Endodermal cell (in vitro differentiated cells): ENCODE measurements around the gene AGK. TPM values are rescaled to one million over a fixed set of nuclear protein-coding genes. Genes with fewer than 3 reads are reported as not detected.

ENCODE experiments used
- DNase-seq: peaks from one replicate; pipeline ENCODE4 v3.0.0-alpha.2; 2017
- H3K27ac ChIP-seq: 2 replicates; pipeline ENCODE4 v1.5.1; 2013; ENCODE audit warnings: mild to moderate bottlenecking, low read depth, low read length, moderate library complexity
- H3K27me3 ChIP-seq: 2 replicates; pipeline ENCODE4 v1.6.1; 2013; ENCODE audit warnings: mild to moderate bottlenecking, low read length, moderate library complexity; ENCODE audit not compliant: insufficient read depth, control insufficient read depth, poor library complexity, severe bottlenecking
- H3K36me3 ChIP-seq: 2 replicates; pipeline ENCODE4 v1.7.0; 2013; ENCODE audit warnings: mild to moderate bottlenecking, low read length, moderate library complexity; ENCODE audit not compliant: control insufficient read depth, insufficient read depth
- H3K4me1 ChIP-seq: one replicate; pipeline ENCODE4 v1.7.0; 2013; ENCODE audit warnings: low read length; ENCODE audit not compliant: control insufficient read depth, insufficient read depth
- H3K4me3 ChIP-seq: 2 replicates; pipeline ENCODE4 v1.5.1; 2013; ENCODE audit warnings: mild to moderate bottlenecking, low read length, moderate library complexity
- H3K9ac ChIP-seq: 2 replicates; pipeline ENCODE4 v1.6.1; 2013; ENCODE audit warnings: mild to moderate bottlenecking, low read length, moderate library complexity; ENCODE audit not compliant: poor library complexity, severe bottlenecking; ENCODE audit errors: extremely low read depth
- H3K9me3 ChIP-seq: 2 replicates; pipeline ENCODE4 v1.6.1; 2013; ENCODE audit warnings: mild to moderate bottlenecking, low read length, moderate library complexity; ENCODE audit not compliant: control insufficient read depth
- H3K27ac Mint-ChIP-seq: 2 replicates; pipeline ENCODE4 v1.8.0; 2020; ENCODE audit warnings: mixed read lengths
- H3K27me3 Mint-ChIP-seq: 2 replicates; pipeline ENCODE4 v1.8.0; 2021; ENCODE audit warnings: mild to moderate bottlenecking, mixed read lengths; ENCODE audit not compliant: insufficient read depth
- H3K36me3 Mint-ChIP-seq: 2 replicates; pipeline ENCODE4 v1.8.0; 2020; ENCODE audit warnings: low read depth, mixed read lengths
- H3K4me1 Mint-ChIP-seq: 2 replicates; pipeline ENCODE4 v1.8.0; 2020; ENCODE audit warnings: mixed read lengths
- H3K4me3 Mint-ChIP-seq: 2 replicates; pipeline ENCODE4 v1.8.0; 2020; ENCODE audit warnings: mild to moderate bottlenecking, moderate library complexity, mixed read lengths
- H3K9me3 Mint-ChIP-seq: 2 replicates; pipeline ENCODE4 v1.8.0; 2020; ENCODE audit warnings: mild to moderate bottlenecking, mixed read lengths
- WGBS, 2 experiments: methylation state at CpG; one replicate each; pipeline versions ENCODE4 v1.1.5 to v1.1.7; 2013; ENCODE audit warnings: missing lambda C conversion rate in 2 of 2, mixed read lengths in 1 of 2; ENCODE audit not compliant: insufficient coverage in 1 of 2, insufficient read length in 1 of 2; 5-methylcytosine and 5-hydroxymethylcytosine counted together
- total RNA-seq, 2 donors: library from RNA; stranded (reverse); fragmentation: NEBNext Ultra II Directional in 1 of 2; extraction: Animal tissue kit (Norgen Biotek cat#: 25700) in 1 of 2; gene quantifications; 2 replicates in 1 of 2; 3 replicates in 1 of 2; pipeline ENCODE4 v1.2.1, GENCODE V29; 2021
- TF ChIP-seq, protein P1 (sequence below): fragments of 200-600 bp; sonication (generic); conservative IDR thresholded peaks from 2 replicates; pipeline ENCODE4 v1.5.0; 2021; ENCODE audit warnings: antibody characterized with exemption, mild to moderate bottlenecking

The AGK gene
- total RNA-seq, 2 donors from 2014 or later = 30.2 to 41.7 TPM

DNA sequence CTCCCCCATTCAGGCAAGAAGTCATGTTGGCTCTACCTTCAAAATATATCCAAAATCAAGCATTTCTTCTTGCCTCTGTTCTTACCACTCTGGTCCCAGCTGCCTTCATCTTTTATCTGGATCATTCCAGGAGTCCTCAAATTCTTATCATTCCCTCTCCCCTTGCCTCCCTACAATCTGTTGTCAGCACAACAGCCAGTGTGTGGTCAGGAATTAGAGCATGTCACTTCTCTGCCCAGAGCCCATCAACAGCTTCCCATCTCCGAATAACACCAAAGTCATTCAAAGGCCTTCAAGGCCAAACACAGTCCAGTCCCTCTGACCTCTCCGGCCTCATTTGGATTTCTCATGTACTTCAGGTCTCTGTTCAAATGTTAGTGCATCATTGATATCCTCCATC, 80.3 kb downstream of the AGK start:
- Mint-ChIP-seq H3K27ac (no peak overlapping the region), H3K9me3 (no peaks in the 10 kb centered on the region), H3K4me1 (peaks cover under 1% of the 10 kb centered on the region), H3K36me3 (peaks cover 11% of the 10 kb centered on the region), H3K4me3 (no peak overlapping the region), H3K27me3 (no peaks in the 10 kb centered on the region)
- TF ChIP-seq, protein P1, sequence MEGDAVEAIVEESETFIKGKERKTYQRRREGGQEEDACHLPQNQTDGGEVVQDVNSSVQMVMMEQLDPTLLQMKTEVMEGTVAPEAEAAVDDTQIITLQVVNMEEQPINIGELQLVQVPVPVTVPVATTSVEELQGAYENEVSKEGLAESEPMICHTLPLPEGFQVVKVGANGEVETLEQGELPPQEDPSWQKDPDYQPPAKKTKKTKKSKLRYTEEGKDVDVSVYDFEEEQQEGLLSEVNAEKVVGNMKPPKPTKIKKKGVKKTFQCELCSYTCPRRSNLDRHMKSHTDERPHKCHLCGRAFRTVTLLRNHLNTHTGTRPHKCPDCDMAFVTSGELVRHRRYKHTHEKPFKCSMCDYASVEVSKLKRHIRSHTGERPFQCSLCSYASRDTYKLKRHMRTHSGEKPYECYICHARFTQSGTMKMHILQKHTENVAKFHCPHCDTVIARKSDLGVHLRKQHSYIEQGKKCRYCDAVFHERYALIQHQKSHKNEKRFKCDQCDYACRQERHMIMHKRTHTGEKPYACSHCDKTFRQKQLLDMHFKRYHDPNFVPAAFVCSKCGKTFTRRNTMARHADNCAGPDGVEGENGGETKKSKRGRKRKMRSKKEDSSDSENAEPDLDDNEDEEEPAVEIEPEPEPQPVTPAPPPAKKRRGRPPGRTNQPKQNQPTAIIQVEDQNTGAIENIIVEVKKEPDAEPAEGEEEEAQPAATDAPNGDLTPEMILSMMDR = no peak
- no peaks in the 10 kb centered on the region for H3K4me1 ChIP-seq
- no peaks in the 10 kb centered on the region for H3K36me3 ChIP-seq
- H3K27me3 ChIP-seq = no peaks in the 10 kb centered on the region
- no peak for DNase-seq
- no peaks in the 10 kb centered on the region for H3K9me3 ChIP-seq
- H3K4me3 ChIP-seq = no peak overlapping the region
- 88 to 90% methylated on average over 1 to 2 of the region's 2 CpGs for WGBS, 2 experiments
- H3K27ac ChIP-seq = no peak overlapping the region
- H3K9ac ChIP-seq = no peak overlapping the region

GRCh38 chr7:141634065-141634464, 82.9 kb downstream of the AGK start:
- Mint-ChIP-seq H3K9me3 (no peaks in the 10 kb centered on the region), H3K4me3 (no peak overlapping the region), H3K4me1 (peaks cover 13% of the 10 kb centered on the region), H3K36me3 (peaks cover 11% of the 10 kb centered on the region), H3K27ac (peak overlapping the region; percentile 8), H3K27me3 (no peaks in the 10 kb centered on the region)
- H3K27ac ChIP-seq = no peak overlapping the region
- H3K9me3 ChIP-seq = no peaks in the 10 kb centered on the region
- DNase-seq = no peak
- 93 to 98% methylated on average over 5 of the region's 5 CpGs for WGBS, 2 experiments
- peaks cover 4% of the 10 kb centered on the region for H3K4me1 ChIP-seq
- TF ChIP-seq, protein P1 = no peak
- H3K9ac ChIP-seq = no peak overlapping the region
- no peaks in the 10 kb centered on the region for H3K27me3 ChIP-seq
- no peak overlapping the region for H3K4me3 ChIP-seq
- no peaks in the 10 kb centered on the region for H3K36me3 ChIP-seq

DNA sequence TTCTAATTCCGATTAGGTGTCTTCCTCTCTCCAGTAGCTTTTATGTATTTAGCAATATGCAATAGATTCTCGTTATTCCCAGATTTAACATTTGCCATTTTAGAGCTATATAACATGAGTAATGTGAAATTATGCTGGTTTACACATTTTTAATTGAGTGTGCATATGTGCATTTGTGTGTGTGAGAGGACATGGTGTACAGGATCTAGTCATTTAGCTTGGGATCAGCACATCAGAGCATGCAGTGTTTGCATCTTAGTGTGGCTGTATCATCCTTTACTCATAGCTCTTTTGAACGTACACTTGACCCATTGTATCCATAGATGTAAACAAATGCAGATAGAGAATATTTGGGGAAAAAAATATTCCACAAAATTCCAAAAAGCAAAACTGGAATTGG, 84.8 kb downstream of the AGK start:
- H3K4me3 ChIP-seq = no peak overlapping the region
- H3K9me3 Mint-ChIP-seq = no peaks in the 10 kb centered on the region
- DNase-seq = no peak
- no peak overlapping the region for H3K9ac ChIP-seq
- H3K36me3 ChIP-seq = peaks cover 2% of the 10 kb centered on the region
- no peak overlapping the region for H3K27ac Mint-ChIP-seq
- peaks cover 13% of the 10 kb centered on the region for H3K4me1 Mint-ChIP-seq
- no peaks in the 10 kb centered on the region for H3K9me3 ChIP-seq
- H3K27me3 ChIP-seq = no peaks in the 10 kb centered on the region
- H3K4me3 Mint-ChIP-seq = no peak overlapping the region
- peaks cover 11% of the 10 kb centered on the region for H3K36me3 Mint-ChIP-seq
- 100% methylated on average over 1 to 2 of the region's 3 CpGs for WGBS, 2 experiments
- peaks cover 4% of the 10 kb centered on the region for H3K4me1 ChIP-seq
- H3K27ac ChIP-seq = no peak overlapping the region
- no peaks in the 10 kb centered on the region for H3K27me3 Mint-ChIP-seq
- TF ChIP-seq, protein P1 = no peak
